Gastrocnemius medialis (tissue), 4 donors: ENCODE results near the gene FKBP8.
A peak's percentile ranks its signal among the peaks of the same experiment; 100 is the strongest.

Experiments
- POLR2A ChIP-seq, 2 donors: fragments of 450-650 bp; IDR thresholded peaks; one replicate each; pipeline ENCODE4 v1.6.1; 2017; ENCODE audit warnings: antibody characterized with exemption in 2 of 2, mild to moderate bottlenecking in 2 of 2, moderate library complexity in 2 of 2
- TF ChIP-seq, protein P1 (sequence below), 5 experiments: fragments of 450-650 bp in 3 of 5; fragments of 200-600 bp in 2 of 5; sonication (generic) in 2 of 5; IDR thresholded peaks in 4 of 5; conservative IDR thresholded peaks in 1 of 5; 1 replicate in 4 of 5; 2 replicates in 1 of 5; pipeline ENCODE4 v1.5.1; 2016 to 2019; ENCODE audit warnings: antibody characterized with exemption in 5 of 5, mild to moderate bottlenecking in 3 of 5, moderate library complexity in 3 of 5

DNA sequence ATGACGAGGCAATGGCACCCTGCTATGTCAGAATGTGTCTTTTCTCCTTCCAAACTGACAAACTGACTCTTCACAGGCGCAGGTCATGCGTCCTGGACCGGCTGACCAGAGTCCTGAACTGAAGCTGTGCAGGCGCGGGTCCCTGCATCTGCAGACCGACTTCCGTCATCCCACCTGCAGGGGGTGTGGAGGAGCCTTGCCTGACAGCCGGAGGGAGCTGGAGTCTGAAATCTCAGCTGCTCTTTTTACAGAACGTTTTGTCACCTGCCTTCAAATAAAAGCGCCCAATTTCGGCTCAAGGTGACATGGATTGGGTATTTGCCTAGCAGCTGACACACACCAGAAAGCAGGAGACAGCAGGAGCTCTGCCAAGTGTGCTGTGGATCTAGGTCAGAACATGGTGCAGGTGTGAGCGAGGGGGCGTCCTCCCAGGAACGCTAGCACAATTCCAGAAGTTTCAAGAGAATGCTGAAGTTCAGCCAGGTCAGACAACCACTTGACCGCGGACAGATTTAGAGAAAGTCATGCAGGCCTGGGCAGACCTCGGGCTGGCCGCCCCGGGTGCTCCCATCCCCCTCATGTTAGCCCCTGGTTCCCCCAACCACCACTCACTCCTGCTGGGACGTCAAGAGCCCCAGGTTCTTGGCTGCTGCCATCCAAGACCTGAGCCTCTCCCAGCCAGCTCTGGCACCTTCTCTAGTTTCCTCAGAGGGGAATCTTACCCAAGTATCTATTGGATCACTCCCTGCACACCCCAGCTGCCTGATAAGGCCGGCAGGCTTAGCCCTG, 54.3 kb downstream of the FKBP8 start:
- no peak for TF ChIP-seq POLR2A (IDR thresholded peaks at IDR 0.05)
- TF ChIP-seq, protein P1, sequence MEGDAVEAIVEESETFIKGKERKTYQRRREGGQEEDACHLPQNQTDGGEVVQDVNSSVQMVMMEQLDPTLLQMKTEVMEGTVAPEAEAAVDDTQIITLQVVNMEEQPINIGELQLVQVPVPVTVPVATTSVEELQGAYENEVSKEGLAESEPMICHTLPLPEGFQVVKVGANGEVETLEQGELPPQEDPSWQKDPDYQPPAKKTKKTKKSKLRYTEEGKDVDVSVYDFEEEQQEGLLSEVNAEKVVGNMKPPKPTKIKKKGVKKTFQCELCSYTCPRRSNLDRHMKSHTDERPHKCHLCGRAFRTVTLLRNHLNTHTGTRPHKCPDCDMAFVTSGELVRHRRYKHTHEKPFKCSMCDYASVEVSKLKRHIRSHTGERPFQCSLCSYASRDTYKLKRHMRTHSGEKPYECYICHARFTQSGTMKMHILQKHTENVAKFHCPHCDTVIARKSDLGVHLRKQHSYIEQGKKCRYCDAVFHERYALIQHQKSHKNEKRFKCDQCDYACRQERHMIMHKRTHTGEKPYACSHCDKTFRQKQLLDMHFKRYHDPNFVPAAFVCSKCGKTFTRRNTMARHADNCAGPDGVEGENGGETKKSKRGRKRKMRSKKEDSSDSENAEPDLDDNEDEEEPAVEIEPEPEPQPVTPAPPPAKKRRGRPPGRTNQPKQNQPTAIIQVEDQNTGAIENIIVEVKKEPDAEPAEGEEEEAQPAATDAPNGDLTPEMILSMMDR (IDR thresholded peaks at IDR 0.05 in 4 of 5, conservative IDR thresholded peaks at IDR 0.05 in 1 of 5), result peak in 3 of 5 experiments; percentile 27 to 54 (median 28)
